A549 (cell line): ENCODE results near the gene CTRL. TPM values are rescaled to one million over a fixed set of nuclear protein-coding genes. Genes with fewer than 3 reads are reported as not detected.

Source experiments
- ATAC-seq, 2 experiments: fragments of 200-7000 bp in 1 of 2; fragments of >200 bp in 1 of 2; cut with Nextera tagmentation in 1 of 2; cut with Tn5 transposase in 1 of 2; 3 replicates each; pipeline versions ENCODE4 v1.8.0 to v1.9.1; 2018 to 2020; ENCODE audit warnings: mild to moderate bottlenecking in 1 of 2, moderate library complexity in 1 of 2
- CTCF ChIA-PET: fragments of 300-600 bp; sonication (Branson Sonifier 250); formaldehyde crosslinking; extraction: SDS; loops from one replicate; lab custom pipeline; 2021; ENCODE audit warnings: antibody characterized with exemption, inconsistent platforms; lab: Yijun Ruan, JAX
- POLR2A ChIA-PET: fragments of 350-600 bp; formaldehyde crosslinking; extraction: SDS; loops from one replicate; lab custom pipeline; 2021; ENCODE audit warnings: antibody characterized with exemption, inconsistent platforms; lab: Yijun Ruan, JAX
- DNase-seq, 2 experiments: peaks; one replicate each; pipeline versions ENCODE4 v3.0.0 to v3.0.0-alpha.2; 2011 to 2016; ENCODE audit warnings: low read depth in 1 of 2, low spot score in 1 of 2
- FAIRE-seq: peaks from 2 replicates; lab custom pipeline; 2011; peaks lifted over from hg19 to GRCh38; lab: Jason Lieb, UNC
- H3K27ac ChIP-seq, 2 experiments: fragments of >200 bp; sonication (Bioruptor Twin); formaldehyde crosslinking; 3 replicates each; pipeline ENCODE4 v1.5.1; 2016 to 2017
- H3K4me1 ChIP-seq: fragments of >200 bp; sonication (Bioruptor Twin); formaldehyde crosslinking; 3 replicates; pipeline ENCODE4 v1.6.1; 2016
- H3K4me2 ChIP-seq: fragments of >200 bp; sonication (Bioruptor Twin); formaldehyde crosslinking; 3 replicates; pipeline ENCODE4 v1.6.1; 2016
- H3K4me3 ChIP-seq: fragments of >200 bp; sonication (Bioruptor Twin); formaldehyde crosslinking; 3 replicates; pipeline ENCODE4 v1.5.1; 2016
- H3K9me3 ChIP-seq: fragments of >200 bp; sonication (Bioruptor Twin); formaldehyde crosslinking; 3 replicates; pipeline ENCODE4 v1.6.1; 2016
- CBX2 ChIP-seq: fragments of 200-600 bp; sonication (generic); IDR thresholded peaks from 2 replicates; pipeline ENCODE4 v1.6.1; 2016; ENCODE audit warnings: low read depth, mild to moderate bottlenecking, borderline replicate concordance
- CHD4 ChIP-seq: fragments of 200-600 bp; sonication (generic); IDR thresholded peaks from 2 replicates; pipeline ENCODE4 v1.6.1; 2016; ENCODE audit warnings: antibody characterized with exemption, mild to moderate bottlenecking, borderline replicate concordance
- EHF ChIP-seq: fragments of 250-450 bp; sonication (Bioruptor Pico); IDR thresholded peaks from 2 replicates; pipeline ENCODE4 v1.5.0; 2020; ENCODE audit warnings: mild to moderate bottlenecking
- HDAC2 ChIP-seq: fragments of 200-600 bp; sonication (generic); IDR thresholded peaks from 2 replicates; pipeline ENCODE4 v1.6.1; 2016
- HOXA7 ChIP-seq: fragments of 250-450 bp; sonication (Bioruptor Pico); IDR thresholded peaks from 2 replicates; pipeline ENCODE4 v1.5.0; 2020; ENCODE audit warnings: mild to moderate bottlenecking, moderate library complexity
- HOXB13 ChIP-seq: fragments of 250-450 bp; sonication (Bioruptor Pico); IDR thresholded peaks from 2 replicates; pipeline ENCODE4 v1.5.0; 2020; ENCODE audit warnings: low read depth, mild to moderate bottlenecking, moderate library complexity
- KDM1A ChIP-seq: fragments of 200-600 bp; sonication (generic); IDR thresholded peaks from 2 replicates; pipeline ENCODE4 v1.6.1; 2016; ENCODE audit warnings: low read depth, mild to moderate bottlenecking
- PHF8 ChIP-seq: fragments of 200-600 bp; sonication (generic); IDR thresholded peaks from 2 replicates; pipeline ENCODE4 v1.6.1; 2016; ENCODE audit warnings: low read depth, mild to moderate bottlenecking, antibody characterized with exemption, moderate library complexity, borderline replicate concordance
- RCOR1 ChIP-seq: fragments of 150-350 bp; IDR thresholded peaks from 2 replicates; pipeline ENCODE4 v1.6.1; 2014; ENCODE audit warnings: antibody characterized with exemption, low read length, low read depth
- RNF2 ChIP-seq: fragments of 200-600 bp; sonication (generic); IDR thresholded peaks from 2 replicates; pipeline ENCODE4 v1.6.1; 2016; ENCODE audit warnings: low read depth, mild to moderate bottlenecking, antibody characterized with exemption, moderate library complexity, borderline replicate concordance
- SMC3 ChIP-seq: fragments of >200 bp; sonication (Bioruptor Twin); formaldehyde crosslinking; IDR thresholded peaks from 3 replicates; pipeline ENCODE4 v1.6.1; 2018; ENCODE audit warnings: inconsistent platforms
- TP53 ChIP-seq: fragments of 250-450 bp; sonication (Bioruptor Pico); IDR thresholded peaks from 2 replicates; pipeline ENCODE4 v1.5.0; 2021; ENCODE audit warnings: mild to moderate bottlenecking, moderate library complexity
- ZC3H11A ChIP-seq: fragments of 450-650 bp; IDR thresholded peaks from 2 replicates; pipeline ENCODE4 v1.6.1; 2014; ENCODE audit warnings: antibody characterized with exemption, mild to moderate bottlenecking
- ZFP36 ChIP-seq: fragments of 450-650 bp; IDR thresholded peaks from 2 replicates; pipeline ENCODE4 v1.6.1; 2014; ENCODE audit warnings: borderline replicate concordance; ENCODE audit not compliant: partially characterized antibody
- WGBS: methylation state at CpG from one replicate; pipeline ENCODE4 v1.1.6; 2017; ENCODE audit errors: missing lambda C conversion rate; 5-methylcytosine and 5-hydroxymethylcytosine counted together
- polyA plus RNA-seq, 4 experiments: library from polyadenylated mRNA; depleted of rRNA in 3 of 4; stranded (reverse); fragments of >200 nt; fragmentation: RNase III in 1 of 4; extraction: RNeasy Plus Mini Kit Qiagen cat#74134 plus additional on column Dnase treatment in 1 of 4; gene quantifications; 2 replicates in 3 of 4; 3 replicates in 1 of 4; pipeline ENCODE4 v1.2.3, GENCODE V29; 2011 to 2017
- TF ChIP-seq, protein P1 (sequence below): fragments of 250-450 bp; sonication (Bioruptor Pico); IDR thresholded peaks from 2 replicates; pipeline ENCODE4 v1.5.0; 2020; ENCODE audit warnings: low read depth, mild to moderate bottlenecking, moderate library complexity
- TF ChIP-seq, protein P2 (sequence below): fragments of >200 bp; sonication (Bioruptor Twin); formaldehyde crosslinking; IDR thresholded peaks from 3 replicates; pipeline ENCODE4 v1.5.1; 2016
- TF ChIP-seq, protein P3 (sequence below): fragments of 150-350 bp; IDR thresholded peaks from 2 replicates; pipeline ENCODE4 v1.6.1; 2014; ENCODE audit warnings: low read depth, mild to moderate bottlenecking, low read length

The CTRL gene
- polyA plus RNA-seq, 2 of the 4 experiments (the other 2 are of a cell fraction): 0.92 to 3.6 TPM

DNA sequence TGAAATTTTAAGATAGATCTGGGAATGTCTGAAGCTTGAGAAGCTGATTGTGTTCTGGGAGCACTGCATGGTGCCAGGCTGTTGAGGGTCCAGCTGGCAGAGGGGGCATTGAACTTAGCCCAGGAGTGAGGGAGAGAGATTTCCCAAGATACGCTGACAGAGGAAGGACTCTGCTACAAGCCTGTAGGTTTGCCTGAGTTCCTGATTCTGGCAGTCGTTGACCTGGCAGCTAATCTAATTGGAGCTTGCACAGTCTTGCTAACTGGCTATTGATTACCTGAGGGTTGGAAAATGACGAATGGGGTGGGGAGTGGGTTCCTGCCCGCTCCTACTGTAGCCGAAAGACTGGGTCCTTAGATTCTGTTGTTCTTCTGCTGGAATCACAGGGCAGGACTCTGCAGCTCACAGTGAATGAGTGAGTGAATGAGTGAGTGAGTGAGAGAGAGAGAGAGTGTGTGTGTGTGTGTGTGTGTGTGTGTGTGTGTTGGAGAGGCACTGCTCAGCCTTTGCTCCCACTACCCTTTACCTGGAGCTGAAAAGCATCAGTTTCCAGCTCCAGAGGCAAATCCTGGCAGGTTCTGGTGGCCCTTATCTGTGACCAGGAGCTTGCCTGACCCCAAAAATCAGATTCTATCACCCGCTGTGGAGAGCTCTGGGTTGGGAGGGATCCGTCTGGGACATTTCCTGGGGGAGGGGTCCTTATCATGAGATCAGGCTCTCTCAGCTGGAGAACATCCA is 16.7 kb downstream of the CTRL start:
- no peak overlapping the region for H3K27ac ChIP-seq
- WGBS: 83% methylated on average over 7 of the region's 7 CpGs
- POLR2A ChIA-PET: interaction anchor here (0.6 kb wide), 1 partner anchor 21 kb away, joined by 3 read pairs; no protein-coding TSS in a partner anchor
- DNase-seq (no peak), ATAC-seq (no peak), FAIRE-seq (no peak)
- H3K4me2 ChIP-seq: no peak overlapping the region
- no peaks in the 10 kb centered on the region for H3K9me3 ChIP-seq
- no peak overlapping the region for H3K4me3 ChIP-seq
- H3K4me1 ChIP-seq: peaks cover 16% of the 10 kb centered on the region
- CTCF ChIA-PET: interaction anchor here (0.6 to 8.7 kb wide), 8 partner anchors 10 to 394 kb away, joined by 3 to 49 read pairs (median 8); no protein-coding TSS in a partner anchor
- TF ChIP-seq CBX2: no peak
- no peak for TF ChIP-seq ZC3H11A
- TF ChIP-seq SMC3: no peak
- TF ChIP-seq HOXA7: no peak
- TF ChIP-seq RNF2: no peak
- no peak for TF ChIP-seq EHF (CRISPR knock-in tag)
- TF ChIP-seq TP53 (CRISPR knock-in tag): no peak
- no peak for TF ChIP-seq ZFP36
- no peak for TF ChIP-seq PHF8
- TF ChIP-seq, protein P1, sequence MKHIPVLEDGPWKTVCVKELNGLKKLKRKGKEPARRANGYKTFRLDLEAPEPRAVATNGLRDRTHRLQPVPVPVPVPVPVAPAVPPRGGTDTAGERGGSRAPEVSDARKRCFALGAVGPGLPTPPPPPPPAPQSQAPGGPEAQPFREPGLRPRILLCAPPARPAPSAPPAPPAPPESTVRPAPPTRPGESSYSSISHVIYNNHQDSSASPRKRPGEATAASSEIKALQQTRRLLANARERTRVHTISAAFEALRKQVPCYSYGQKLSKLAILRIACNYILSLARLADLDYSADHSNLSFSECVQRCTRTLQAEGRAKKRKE (CRISPR knock-in tag): no peak

DNA sequence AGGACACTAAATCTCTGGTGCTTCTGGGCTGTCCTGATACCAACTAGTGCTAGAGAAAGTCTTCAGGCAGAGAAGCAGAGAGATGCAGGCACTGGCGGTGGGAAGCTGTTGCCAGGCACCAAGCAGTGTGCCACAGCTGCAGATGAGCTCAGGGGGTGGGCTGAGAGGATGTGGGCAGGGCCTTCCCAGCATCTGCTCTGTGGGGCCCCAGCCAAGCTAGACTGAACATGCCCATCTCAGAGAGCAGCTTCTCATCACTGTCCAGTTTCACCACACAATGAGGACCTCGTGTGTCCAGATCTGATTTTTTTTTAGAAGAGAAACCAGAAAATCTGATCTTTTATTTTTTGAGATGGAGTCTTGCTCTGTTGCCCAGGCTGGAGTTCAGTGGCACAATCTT is 21.5 kb downstream of the CTRL start:
- TF ChIP-seq CHD4: no peak
- TF ChIP-seq, protein P2, sequence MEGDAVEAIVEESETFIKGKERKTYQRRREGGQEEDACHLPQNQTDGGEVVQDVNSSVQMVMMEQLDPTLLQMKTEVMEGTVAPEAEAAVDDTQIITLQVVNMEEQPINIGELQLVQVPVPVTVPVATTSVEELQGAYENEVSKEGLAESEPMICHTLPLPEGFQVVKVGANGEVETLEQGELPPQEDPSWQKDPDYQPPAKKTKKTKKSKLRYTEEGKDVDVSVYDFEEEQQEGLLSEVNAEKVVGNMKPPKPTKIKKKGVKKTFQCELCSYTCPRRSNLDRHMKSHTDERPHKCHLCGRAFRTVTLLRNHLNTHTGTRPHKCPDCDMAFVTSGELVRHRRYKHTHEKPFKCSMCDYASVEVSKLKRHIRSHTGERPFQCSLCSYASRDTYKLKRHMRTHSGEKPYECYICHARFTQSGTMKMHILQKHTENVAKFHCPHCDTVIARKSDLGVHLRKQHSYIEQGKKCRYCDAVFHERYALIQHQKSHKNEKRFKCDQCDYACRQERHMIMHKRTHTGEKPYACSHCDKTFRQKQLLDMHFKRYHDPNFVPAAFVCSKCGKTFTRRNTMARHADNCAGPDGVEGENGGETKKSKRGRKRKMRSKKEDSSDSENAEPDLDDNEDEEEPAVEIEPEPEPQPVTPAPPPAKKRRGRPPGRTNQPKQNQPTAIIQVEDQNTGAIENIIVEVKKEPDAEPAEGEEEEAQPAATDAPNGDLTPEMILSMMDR: no peak
- TF ChIP-seq RCOR1: no peak
- TF ChIP-seq EHF (CRISPR knock-in tag): no peak
- no peak for TF ChIP-seq CBX2
- no peak for TF ChIP-seq KDM1A
- TF ChIP-seq HOXB13 (CRISPR knock-in tag): no peak
- no peak for TF ChIP-seq HDAC2
- TF ChIP-seq, protein P3, sequence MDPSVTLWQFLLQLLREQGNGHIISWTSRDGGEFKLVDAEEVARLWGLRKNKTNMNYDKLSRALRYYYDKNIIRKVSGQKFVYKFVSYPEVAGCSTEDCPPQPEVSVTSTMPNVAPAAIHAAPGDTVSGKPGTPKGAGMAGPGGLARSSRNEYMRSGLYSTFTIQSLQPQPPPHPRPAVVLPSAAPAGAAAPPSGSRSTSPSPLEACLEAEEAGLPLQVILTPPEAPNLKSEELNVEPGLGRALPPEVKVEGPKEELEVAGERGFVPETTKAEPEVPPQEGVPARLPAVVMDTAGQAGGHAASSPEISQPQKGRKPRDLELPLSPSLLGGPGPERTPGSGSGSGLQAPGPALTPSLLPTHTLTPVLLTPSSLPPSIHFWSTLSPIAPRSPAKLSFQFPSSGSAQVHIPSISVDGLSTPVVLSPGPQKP: no peak
- no peak for TF ChIP-seq RNF2
- TF ChIP-seq, protein P1 (CRISPR knock-in tag): no peak
- no peak overlapping the region for H3K4me3 ChIP-seq
- ChIA-PET CTCF (interaction anchor here (0.8 to 2.6 kb wide), 8 partner anchors 13 to 318 kb away, joined by 3 to 11 read pairs (median 4); partner anchors contain the start of genes CTRL and NRN1L), POLR2A (no interaction called here)
- ATAC-seq (0 out of 6 replicates have a peak, but pooled peaks of 1 of the 2 experiments have one; percentile 24), DNase-seq (no peak), FAIRE-seq (no peak)
- 70% methylated on average over 2 of the region's 2 CpGs for WGBS
- no peaks in the 10 kb centered on the region for H3K9me3 ChIP-seq
- no peaks in the 10 kb centered on the region for H3K4me1 ChIP-seq
- H3K4me2 ChIP-seq: no peak overlapping the region
- no peak overlapping the region for H3K27ac ChIP-seq
